Sigmoid colon (tissue), 4 donors: ENCODE results near the gene CCT6B.
"Not testable (repeated sequence)": the region's sequence is repeated elsewhere in the genome, so short reads cannot be mapped to it uniquely, and the experiment has no call there.

Source experiments
- CTCF ChIP-seq, 4 experiments: fragments of 450-650 bp in 3 of 4; fragments of 200-600 bp in 1 of 4; IDR thresholded peaks; one replicate each; pipeline ENCODE4 v1.5.1; 2016 to 2019; ENCODE audit warnings: antibody characterized with exemption in 4 of 4, mild to moderate bottlenecking in 3 of 4, moderate library complexity in 2 of 4
- EP300 ChIP-seq, 4 donors: sonication (generic); formaldehyde crosslinking; IDR thresholded peaks; one replicate each; pipeline ENCODE4 v1.6.1; 2017; ENCODE audit warnings: antibody characterized with exemption in 4 of 4
- POLR2A ChIP-seq, 2 donors: fragments of 450-650 bp; IDR thresholded peaks; one replicate each; pipeline ENCODE4 v1.6.1; 2016; ENCODE audit warnings: antibody characterized with exemption in 2 of 2, mild to moderate bottlenecking in 2 of 2, moderate library complexity in 2 of 2
- POLR2AphosphoS5 ChIP-seq, 4 donors: sonication (generic); formaldehyde crosslinking; IDR thresholded peaks; one replicate each; pipeline ENCODE4 v1.6.1; 2017; ENCODE audit warnings: antibody characterized with exemption in 4 of 4

DNA sequence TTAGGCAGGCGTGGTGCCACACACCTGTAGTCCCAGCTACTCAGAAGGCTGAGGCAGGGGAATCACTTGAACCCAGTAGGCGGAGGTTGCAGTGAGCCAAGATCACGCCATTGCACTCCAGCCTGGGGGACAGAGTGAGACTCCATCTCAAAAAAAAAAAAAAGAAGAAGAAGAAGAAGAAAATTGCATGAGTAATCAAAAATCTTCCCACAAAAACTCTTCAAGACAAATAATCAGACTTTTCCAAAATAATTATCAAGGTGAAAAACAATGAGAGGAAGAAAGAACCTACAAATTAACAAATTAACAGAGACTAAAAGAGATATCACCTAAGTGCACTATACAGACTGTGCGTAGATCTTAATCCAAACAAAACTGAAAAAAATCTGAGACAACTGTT, 10.5 kb downstream of the CCT6B start:
- not testable (repeated sequence) for TF ChIP-seq CTCF, POLR2A, EP300, POLR2AphosphoS5 (IDR thresholded peaks at IDR 0.05)
